Aorta (tissue), 5 donors: ENCODE data around the gene PAX8. TPM values are rescaled to one million over a fixed set of nuclear protein-coding genes. Genes with fewer than 3 reads are reported as not detected.

Experiments
- ATAC-seq: fragments of 200-7000 bp; cut with Tn5 transposase; one replicate; pipeline ENCODE4 v1.9.1; 2022; ENCODE audit warnings: moderate library complexity; ENCODE audit not compliant: low FRiP score
- DNase-seq, 2 donors: peaks; one replicate each; pipeline ENCODE4 v3.0.0-alpha.2; 2020
- H3K27ac ChIP-seq, 2 donors: one replicate each; pipeline ENCODE4 v1.5.1; 2013; ENCODE audit warnings: low read length in 2 of 2, mild to moderate bottlenecking in 2 of 2, moderate library complexity in 2 of 2, control low read depth in 1 of 2, inconsistent platforms in 1 of 2, low read depth in 1 of 2
- H3K27me3 ChIP-seq, 2 donors: one replicate each; pipeline ENCODE4 v1.6.1; 2013; ENCODE audit warnings: control low read depth in 1 of 2, low read length in 1 of 2, mild to moderate bottlenecking in 1 of 2, moderate library complexity in 1 of 2; ENCODE audit not compliant: insufficient read depth in 2 of 2, control insufficient read depth in 1 of 2
- H3K36me3 ChIP-seq, 2 donors: one replicate each; pipeline ENCODE4 v1.6.1; 2013; ENCODE audit warnings: control low read depth in 1 of 2, low read length in 1 of 2, mild to moderate bottlenecking in 1 of 2; ENCODE audit not compliant: insufficient read depth in 2 of 2, control insufficient read depth in 1 of 2
- H3K4me1 ChIP-seq, 2 donors: one replicate each; pipeline ENCODE4 v1.6.1; 2013; ENCODE audit warnings: low read length in 2 of 2, control low read depth in 1 of 2, mild to moderate bottlenecking in 1 of 2, moderate library complexity in 1 of 2; ENCODE audit not compliant: insufficient read depth in 2 of 2, control insufficient read depth in 1 of 2
- H3K4me3 ChIP-seq, 2 donors: one replicate each; pipeline ENCODE4 v1.5.1; 2013; ENCODE audit warnings: low read length in 2 of 2, control low read depth in 1 of 2, mild to moderate bottlenecking in 1 of 2
- H3K9me3 ChIP-seq: one replicate; pipeline ENCODE4 v1.6.1; 2013; ENCODE audit warnings: mild to moderate bottlenecking, low read length; ENCODE audit not compliant: control insufficient read depth
- whole genome bisulfite sequencing, 2 donors: extraction: QIAGEN DNeasy Blood & Tissue Kit; methylation state at CpG; one replicate each; pipeline ENCODE4 v1.1.7; 2013; 5-methylcytosine and 5-hydroxymethylcytosine counted together
- intact Hi-C, 2 donors: fragments of 100-400 bp; cut with DNase I; formaldehyde crosslinking; loops; one replicate each; pipeline versions ENCODE4 v1.14.2 to v1.15.0; 2022
- polyA plus RNA-seq, 2 donors: library from polyadenylated mRNA; stranded (reverse); fragments of 200-250 nt; gene quantifications; one replicate each; pipeline ENCODE4 v1.2.3, GENCODE V29; 2013
- total RNA-seq, 2 donors: library from RNA; stranded (reverse); fragmentation: NEBNext Ultra II Directional; extraction: Animal tissue kit (Norgen Biotek cat#: 25700); gene quantifications; one replicate each; pipeline ENCODE4 v1.2.1, GENCODE V29; 2021
- donor health status: healthy with polysubstance abuse.
- donor health status: Bipolar disorder and iron deficiency.
- donor health status: DM: no; HTN: no; CAD: no.
- donor health status: DM: no; HTN: no; CAD: no.
- donor health status: DM: yes; HTN: yes; CAD: no.

Gene PAX8
- total and polyA plus RNA-seq, 4 donors = 0.45 to 1.00 (median 0.87) TPM; not detected in 1

DNA sequence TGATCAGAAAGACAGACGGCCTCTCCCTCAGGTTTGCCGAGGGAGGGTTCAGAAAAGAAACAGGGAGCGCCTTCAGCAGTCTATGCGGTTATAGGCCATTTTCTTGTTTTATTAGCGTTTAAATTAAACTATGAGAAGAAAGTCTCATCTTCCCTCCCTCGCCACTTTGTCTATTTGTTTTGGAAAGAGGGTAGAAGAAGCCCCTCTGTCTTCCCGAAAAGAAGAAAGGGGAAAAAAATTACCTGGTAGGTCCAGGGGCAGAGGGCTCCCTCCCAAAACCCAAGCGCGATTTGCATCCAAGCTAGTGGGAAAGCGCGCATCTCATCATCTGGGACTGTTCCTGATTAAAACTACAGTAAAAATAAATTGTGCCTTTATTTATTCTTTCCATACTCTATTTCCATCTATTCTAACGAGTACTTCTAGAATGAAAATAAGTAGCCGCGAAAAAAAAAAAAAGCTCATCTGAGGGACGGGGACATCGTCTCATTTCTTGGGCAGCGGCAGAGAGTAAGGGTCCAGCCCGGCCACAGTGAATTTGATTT lies 2.4 kb downstream of the PAX8 start:
- H3K36me3 ChIP-seq = no peaks in the 10 kb centered on the region
- H3K4me3 ChIP-seq = no peak overlapping the region
- no peak for ATAC-seq
- H3K27ac ChIP-seq = no peak overlapping the region
- intact Hi-C loops = no loop called here
- H3K27me3 ChIP-seq = peaks cover 0 to 3% of the 10 kb centered on the region in 2 donors
- H3K4me1 ChIP-seq = no peaks in the 10 kb centered on the region
- 21 to 40% methylated on average over 18 of the region's 18 CpGs for WGBS, 2 donors
- H3K9me3 ChIP-seq = no peaks in the 10 kb centered on the region
- no peak for DNase-seq

DNA sequence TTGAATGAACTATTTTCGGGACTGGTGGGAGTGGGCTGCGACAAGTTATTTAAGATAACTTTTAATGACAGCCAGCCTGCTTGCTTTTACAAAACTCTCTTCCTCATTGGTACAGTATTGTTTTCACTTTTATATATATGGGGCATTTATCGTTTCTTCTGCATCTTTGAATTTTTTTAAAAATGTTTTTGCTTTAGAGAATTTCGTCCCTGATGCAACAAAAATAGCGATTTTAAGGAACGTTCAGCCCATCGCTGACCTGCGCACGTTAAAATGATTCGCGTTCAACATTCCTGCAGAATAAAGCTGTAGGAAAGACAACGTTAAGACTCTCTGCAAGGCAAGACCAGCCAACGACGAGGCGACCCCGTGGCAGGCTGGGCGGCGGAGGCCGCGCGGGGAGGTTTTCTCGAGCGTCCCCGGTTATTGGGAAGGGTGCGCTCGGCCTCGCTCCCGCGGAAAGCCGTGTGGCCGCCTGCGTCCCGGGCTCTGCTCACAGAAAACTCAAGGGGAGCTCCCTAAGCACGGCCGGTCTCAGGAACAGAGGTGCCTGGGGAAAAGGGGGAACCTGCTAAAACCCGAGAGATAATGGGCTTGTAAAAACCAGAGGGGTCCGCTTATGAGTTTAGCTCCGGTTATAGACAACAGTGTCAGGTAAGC lies 3.0 kb downstream of the PAX8 start:
- Histone ChIP-seq H3K36me3 (no peaks in the 10 kb centered on the region), H3K27me3 (peaks cover 0 to 3% of the 10 kb centered on the region in 2 donors), H3K4me1 (no peaks in the 10 kb centered on the region), H3K4me3 (no peak overlapping the region), H3K27ac (no peak overlapping the region), H3K9me3 (no peaks in the 10 kb centered on the region)
- DNase-seq (no peak), ATAC-seq (no peak)
- intact Hi-C loops = no loop called here
- 12 to 51% methylated on average over 38 of the region's 38 CpGs for WGBS, 2 donors

DNA sequence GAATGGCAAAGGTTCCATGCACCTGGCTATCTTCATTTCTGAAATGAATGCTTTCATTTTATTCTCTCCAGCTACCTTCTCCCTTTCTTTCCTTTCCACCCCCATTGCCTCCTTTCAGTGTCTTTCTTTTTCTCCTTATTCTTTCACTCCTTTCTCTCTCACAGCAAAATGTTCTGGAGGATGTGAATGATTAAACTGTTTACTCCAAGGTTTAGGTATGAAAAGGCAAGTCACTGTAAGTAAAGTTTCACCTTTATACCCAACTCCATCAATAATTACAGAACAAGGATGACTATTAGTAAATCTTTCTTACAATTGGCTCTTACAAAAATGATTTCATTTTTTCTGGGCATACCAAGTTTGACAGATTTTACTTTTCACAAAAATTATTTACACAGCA lies 4.3 kb downstream of the PAX8 start:
- DNase-seq (no peak), ATAC-seq (no peak)
- H3K9me3 ChIP-seq = no peaks in the 10 kb centered on the region
- no peaks in the 10 kb centered on the region for H3K4me1 ChIP-seq
- intact Hi-C loops = no loop called here
- peaks cover 0 to 3% of the 10 kb centered on the region in 2 donors for H3K27me3 ChIP-seq
- no peak overlapping the region for H3K27ac ChIP-seq
- H3K36me3 ChIP-seq = no peaks in the 10 kb centered on the region
- no peak overlapping the region for H3K4me3 ChIP-seq

DNA sequence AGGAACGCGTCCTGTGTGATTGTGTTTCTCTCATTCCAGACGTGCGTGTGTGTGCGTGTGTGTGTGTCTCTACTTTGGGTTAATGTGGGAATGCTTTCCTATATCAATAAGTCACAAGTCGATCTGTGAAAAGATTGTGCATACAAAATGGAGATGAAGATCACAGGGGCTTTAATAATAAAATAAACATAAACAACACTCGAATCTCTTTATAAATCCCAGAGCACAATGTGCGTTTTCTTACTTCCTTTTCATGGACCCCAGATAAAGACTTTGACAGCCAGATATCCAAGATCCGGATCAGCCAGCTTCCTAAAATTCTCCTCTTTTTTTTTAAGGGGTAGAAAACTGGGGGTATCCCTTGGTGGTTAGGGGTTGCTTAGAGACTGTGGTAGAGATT lies 4.7 kb downstream of the PAX8 start:
- Histone ChIP-seq H3K36me3 (no peaks in the 10 kb centered on the region), H3K27ac (no peak overlapping the region), H3K9me3 (no peaks in the 10 kb centered on the region), H3K27me3 (peaks cover 0 to 3% of the 10 kb centered on the region in 2 donors), H3K4me1 (no peaks in the 10 kb centered on the region), H3K4me3 (no peak overlapping the region)
- ATAC-seq (no peak), DNase-seq (no peak)
- WGBS, 2 donors = 26 to 57% methylated on average over 9 of the region's 9 CpGs
- intact Hi-C loops = no loop called here

- Histone ChIP-seq H3K4me1 (no peaks in the 10 kb centered on the region), H3K4me3 (no peak overlapping the region), H3K27ac (no peak overlapping the region), H3K27me3 (peaks cover 0 to 3% of the 10 kb centered on the region in 2 donors), H3K36me3 (no peaks in the 10 kb centered on the region), H3K9me3 (no peaks in the 10 kb centered on the region)
- no peak for DNase-seq
- intact Hi-C loops = no loop called here
- no peak for ATAC-seq
- 7 to 36% methylated on average over 8 of the region's 8 CpGs for WGBS, 2 donors
These were observed 5.6 kb downstream of the PAX8 start for GRCh38 chr2:113273027-113273551.

GRCh38 chr2:113272477-113272876 lies 6.2 kb downstream of the PAX8 start:
- Histone ChIP-seq H3K4me3 (no peak overlapping the region), H3K9me3 (no peaks in the 10 kb centered on the region), H3K27me3 (peaks cover 0 to 3% of the 10 kb centered on the region in 2 donors), H3K4me1 (no peaks in the 10 kb centered on the region), H3K27ac (no peak overlapping the region), H3K36me3 (no peaks in the 10 kb centered on the region)
- no peak for DNase-seq
- intact Hi-C loops = no loop called here
- no peak for ATAC-seq
- WGBS, 2 donors = 14 to 56% methylated on average over 5 of the region's 5 CpGs

DNA sequence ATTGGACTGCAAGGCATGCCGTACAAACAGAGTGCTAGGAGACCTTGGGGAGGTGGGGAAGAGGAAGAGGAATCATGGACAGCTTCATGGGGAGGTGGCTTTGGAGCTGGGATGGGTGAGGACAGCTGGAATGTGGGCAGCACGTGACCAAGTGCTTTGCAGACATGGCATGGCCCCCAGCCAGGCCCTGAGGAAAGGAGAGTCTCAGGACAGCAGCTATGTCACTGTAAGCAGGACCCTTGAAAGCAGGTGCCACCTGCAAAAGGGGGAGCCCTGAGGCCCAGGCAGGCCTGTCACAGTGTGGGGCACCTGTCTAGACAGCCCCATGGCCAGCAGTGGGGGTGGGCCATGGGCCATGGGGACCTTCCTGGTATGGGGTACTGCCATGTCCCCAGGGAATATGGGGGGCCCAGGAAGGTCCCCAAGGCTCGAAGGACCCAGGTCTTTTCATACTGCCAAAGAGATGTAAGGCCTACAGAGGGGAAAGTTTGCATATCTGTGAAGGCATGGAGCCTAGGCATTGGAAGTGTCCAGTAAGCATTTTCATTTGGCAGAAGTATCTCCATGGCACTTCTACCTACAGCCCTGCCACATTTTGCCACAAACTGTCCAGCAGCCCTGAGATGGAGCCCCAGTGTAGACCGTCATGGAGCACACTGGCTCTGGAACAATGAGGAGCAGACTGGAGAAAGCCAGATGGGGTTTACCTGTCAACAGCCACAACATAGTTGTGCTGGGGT lies 9.9 kb downstream of the PAX8 start:
- ATAC-seq (no peak), DNase-seq (no peak)
- no peaks in the 10 kb centered on the region for H3K4me1 ChIP-seq
- H3K4me3 ChIP-seq = no peak overlapping the region
- intact Hi-C loops = no loop called here
- no peaks in the 10 kb centered on the region for H3K9me3 ChIP-seq
- WGBS, 2 donors = 85 to 91% methylated on average over 4 of the region's 4 CpGs
- H3K27me3 ChIP-seq = peaks cover 0 to 3% of the 10 kb centered on the region in 2 donors
- H3K27ac ChIP-seq = no peak overlapping the region
- no peaks in the 10 kb centered on the region for H3K36me3 ChIP-seq

DNA sequence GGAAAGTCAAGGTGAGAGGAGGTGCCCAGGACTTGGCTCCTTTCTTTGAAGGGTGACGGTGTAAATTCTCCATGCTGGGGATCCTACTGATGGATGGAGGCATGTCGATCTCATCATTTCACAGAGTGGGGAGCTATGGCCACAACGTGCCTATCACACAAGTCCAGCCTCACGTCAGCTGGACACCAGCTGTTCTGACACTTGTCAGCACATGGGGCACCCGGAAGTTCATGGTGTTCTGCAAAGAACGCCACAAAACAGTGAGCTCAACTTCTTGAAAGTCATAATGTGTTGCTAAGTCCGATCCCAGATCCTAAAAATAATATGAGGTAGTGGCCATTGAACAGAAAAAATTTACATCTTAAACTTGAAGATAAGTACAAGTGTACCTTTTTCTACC lies 12.3 kb downstream of the PAX8 start:
- 70 to 84% methylated on average over 7 of the region's 7 CpGs for WGBS, 2 donors

More for the DNA sequence above, 12.3 kb downstream of the PAX8 start:
- no peak overlapping the region for H3K4me3 ChIP-seq
- no peaks in the 10 kb centered on the region for H3K36me3 ChIP-seq
- H3K27ac ChIP-seq = no peak overlapping the region
- intact Hi-C loops = no loop called here
- H3K4me1 ChIP-seq = no peaks in the 10 kb centered on the region
- ATAC-seq (no peak), DNase-seq (no peak)
- no peaks in the 10 kb centered on the region for H3K9me3 ChIP-seq
- H3K27me3 ChIP-seq = no peaks in the 10 kb centered on the region
